ENCODE measurements around the gene HNRNPAB.
"Not testable (repeated sequence)": the region's sequence is repeated elsewhere in the genome, so short reads cannot be mapped to it uniquely, and the experiment has no call there.

HNRNPAB gene

GRCh38 chr5:178229111-178229510 is 24.8 kb downstream of the HNRNPAB start:
- not testable (repeated sequence) for DNase-seq

GRCh38 chr5:178229861-178230260 is 25.5 kb downstream of the HNRNPAB start:
- no peak for DNase-seq

- DNase-seq = peak in 9 of 56 donors; percentile 12 to 48 (median 19)
Observed at GRCh38 chr5:178230879-178231538, 26.7 kb downstream of the HNRNPAB start.

- DNase-seq = peak in 1 of 56 donors; percentile 63
Observed at GRCh38 chr5:178231539-178232123, 27.3 kb downstream of the HNRNPAB start.

GRCh38 chr5:178232124-178232919 is 28.0 kb downstream of the HNRNPAB start, which contains the start of gene PHYKPL:
TSS of gene PHYKPL (minus strand) at chr5:178232802. CDS start at chr5:178232550, 252 bp downstream.
- DNase-seq = peak in 46 of 56 donors; percentile 24 to 84 (median 64)

- DNase-seq = peak in 4 of 56 donors; percentile 46 to 55 (median 52)
Observed at GRCh38 chr5:178232920-178233429, 28.6 kb downstream of the HNRNPAB start.

- no peak for DNase-seq
Observed at GRCh38 chr5:178234121-178234749, 29.9 kb downstream of the HNRNPAB start.

- DNase-seq = peak in 41 of 56 donors; percentile 10 to 84 (median 42)
Observed at GRCh38 chr5:178234750-178235587, 30.6 kb downstream of the HNRNPAB start.

GRCh38 chr5:178235588-178235974 is 31.2 kb downstream of the HNRNPAB start:
- no peak for DNase-seq

GRCh38 chr5:178236126-178236525 is 31.8 kb downstream of the HNRNPAB start:
- DNase-seq = no peak

- peak in 3 of 56 donors; percentile 23 to 26 (median 26) for DNase-seq
Observed at GRCh38 chr5:178236679-178237078, 32.3 kb downstream of the HNRNPAB start.

GRCh38 chr5:178237431-178238312 is 33.3 kb downstream of the HNRNPAB start:
- DNase-seq = no peak

- no peak for DNase-seq
Observed at GRCh38 chr5:178238313-178238635, 33.9 kb downstream of the HNRNPAB start.

- DNase-seq = no peak
Observed at GRCh38 chr5:178238711-178239592, 34.6 kb downstream of the HNRNPAB start.

GRCh38 chr5:178239626-178240301 is 35.4 kb downstream of the HNRNPAB start:
- not testable (repeated sequence) for DNase-seq

- DNase-seq = no peak
Observed at GRCh38 chr5:178240341-178240741, 36.0 kb downstream of the HNRNPAB start.

GRCh38 chr5:178240766-178241165 is 36.4 kb downstream of the HNRNPAB start:
- no peak for DNase-seq

- DNase-seq = peak in 14 of 56 donors; percentile 10 to 60 (median 30)
Observed at GRCh38 chr5:178241231-178241663, 36.9 kb downstream of the HNRNPAB start.

Measured in amygdala (tissue), 56 donors.